Thymus (tissue), 11 donors: ENCODE results near the gene PLCL1. TPM values are rescaled to one million over a fixed set of nuclear protein-coding genes. Genes with fewer than 3 reads are reported as not detected.
A peak's percentile ranks its signal among the peaks of the same experiment; 100 is the strongest.

Experiments used
- DNase-seq, 9 donors: peaks; one replicate each; pipeline ENCODE4 v3.0.0-alpha.2; 2013; ENCODE audit warnings: low spot score in 9 of 9, low read depth in 6 of 9, missing footprints in 1 of 9
- H3K27ac ChIP-seq, 2 donors: one replicate each; pipeline ENCODE4 v1.5.1; 2013; ENCODE audit warnings: control low read depth in 1 of 2, low read depth in 1 of 2, low read length in 1 of 2, mild to moderate bottlenecking in 1 of 2, moderate library complexity in 1 of 2
- H3K27me3 ChIP-seq, 2 donors: one replicate each; pipeline ENCODE4 v1.5.1; 2013; ENCODE audit warnings: low read length in 1 of 2; ENCODE audit not compliant: control insufficient read depth in 2 of 2, insufficient read depth in 1 of 2
- H3K36me3 ChIP-seq, 2 donors: one replicate each; pipeline ENCODE4 v1.5.1; 2013; ENCODE audit warnings: low read length in 1 of 2, mild to moderate bottlenecking in 1 of 2, moderate library complexity in 1 of 2; ENCODE audit not compliant: control insufficient read depth in 2 of 2, insufficient read depth in 2 of 2
- H3K4me1 ChIP-seq, 2 donors: one replicate each; pipeline ENCODE4 v1.5.1; 2013; ENCODE audit warnings: low read length in 2 of 2; ENCODE audit not compliant: control insufficient read depth in 2 of 2, insufficient read depth in 2 of 2
- H3K4me3 ChIP-seq, 2 donors: one replicate each; pipeline ENCODE4 v1.5.1; 2013; ENCODE audit warnings: low read length in 2 of 2, control low read depth in 1 of 2, mild to moderate bottlenecking in 1 of 2
- H3K9me3 ChIP-seq, 2 donors: one replicate each; pipeline ENCODE4 v1.5.1; 2013; ENCODE audit warnings: low read length in 1 of 2, mild to moderate bottlenecking in 1 of 2; ENCODE audit not compliant: control insufficient read depth in 2 of 2, insufficient read depth in 1 of 2
- WGBS: extraction: QIAGEN DNeasy Blood & Tissue Kit; methylation state at CpG from one replicate; pipeline ENCODE4 v1.1.7; 2013; 5-methylcytosine and 5-hydroxymethylcytosine counted together
- polyA plus RNA-seq: library from polyadenylated mRNA; stranded (reverse); fragments of 200-250 nt; gene quantifications from one replicate; pipeline ENCODE4 v1.2.3, GENCODE V29; 2013
- total RNA-seq: library from RNA; stranded (reverse); fragments of 120-200 nt; gene quantifications from one replicate; pipeline ENCODE4 v1.2.4, GENCODE V29; 2013
- donor health status: healthy.

PLCL1 gene
- total and polyA plus RNA-seq, 2 donors, result 7.8 to 16.5 TPM

GRCh38 chr2:197950006-197950405, 145.6 kb downstream of the PLCL1 start:
- Histone ChIP-seq H3K9me3 (no peaks in the 10 kb centered on the region), H3K4me1 (peaks cover 8 to 9% of the 10 kb centered on the region in 2 donors), H3K27ac (no peak overlapping the region), H3K36me3 (peaks cover 0 to 2% of the 10 kb centered on the region in 2 donors), H3K27me3 (no peaks in the 10 kb centered on the region), H3K4me3 (no peak overlapping the region)
- DNase-seq, result no peak
- WGBS, result 95% methylated on average over 3 of the region's 3 CpGs

- Histone ChIP-seq H3K4me1 (peaks cover 8 to 9% of the 10 kb centered on the region in 2 donors), H3K4me3 (no peak overlapping the region), H3K27ac (no peak overlapping the region), H3K36me3 (peaks cover 0 to 2% of the 10 kb centered on the region in 2 donors), H3K9me3 (no peaks in the 10 kb centered on the region), H3K27me3 (no peaks in the 10 kb centered on the region)
- DNase-seq, result no peak
- 94% methylated on average over 1 of the region's 1 CpG for WGBS
Observed at GRCh38 chr2:197950724-197951123, 146.3 kb downstream of the PLCL1 start.

GRCh38 chr2:197952540-197953202, 148.3 kb downstream of the PLCL1 start:
- H3K27ac ChIP-seq, result no peak overlapping the region
- 99% methylated on average over 5 of the region's 5 CpGs for WGBS
- no peaks in the 10 kb centered on the region for H3K27me3 ChIP-seq
- no peaks in the 10 kb centered on the region for H3K9me3 ChIP-seq
- H3K4me3 ChIP-seq, result no peak overlapping the region
- H3K36me3 ChIP-seq, result peaks cover 0 to 2% of the 10 kb centered on the region in 2 donors
- H3K4me1 ChIP-seq, result peaks cover under 1 to 7% of the 10 kb centered on the region in 2 donors
- DNase-seq, result no peak

- WGBS, result 71% methylated on average over 4 of the region's 4 CpGs
- Histone ChIP-seq H3K4me3 (no peak overlapping the region), H3K36me3 (peaks cover 0 to 2% of the 10 kb centered on the region in 2 donors), H3K9me3 (no peaks in the 10 kb centered on the region), H3K4me1 (peaks cover 0 to 7% of the 10 kb centered on the region in 2 donors), H3K27me3 (no peaks in the 10 kb centered on the region), H3K27ac (no peak overlapping the region)
- DNase-seq, result peak in 1 of 9 donors; percentile 46
Observed at GRCh38 chr2:197954328-197954727, 149.9 kb downstream of the PLCL1 start.

- no peak overlapping the region for H3K4me3 ChIP-seq
- DNase-seq, result no peak
- H3K27me3 ChIP-seq, result no peaks in the 10 kb centered on the region
- peaks cover 0 to 7% of the 10 kb centered on the region in 2 donors for H3K4me1 ChIP-seq
- 96% methylated on average over 3 of the region's 3 CpGs for WGBS
- no peaks in the 10 kb centered on the region for H3K9me3 ChIP-seq
- H3K27ac ChIP-seq, result no peak overlapping the region
- H3K36me3 ChIP-seq, result no peaks in the 10 kb centered on the region
Observed at GRCh38 chr2:197958592-197959150, 154.3 kb downstream of the PLCL1 start.

GRCh38 chr2:197959383-197959782, 155.0 kb downstream of the PLCL1 start:
- Histone ChIP-seq H3K27ac (no peak overlapping the region), H3K36me3 (no peaks in the 10 kb centered on the region), H3K9me3 (no peaks in the 10 kb centered on the region), H3K27me3 (no peaks in the 10 kb centered on the region), H3K4me1 (peaks cover 0 to under 1% of the 10 kb centered on the region in 2 donors), H3K4me3 (no peak overlapping the region)
- DNase-seq, result no peak
- 94% methylated on average over 1 of the region's 1 CpG for WGBS

- no peak for DNase-seq
- H3K9me3 ChIP-seq, result no peaks in the 10 kb centered on the region
- no peaks in the 10 kb centered on the region for H3K4me1 ChIP-seq
- 92% methylated on average over 2 of the region's 2 CpGs for WGBS
- H3K4me3 ChIP-seq, result no peak overlapping the region
- H3K27me3 ChIP-seq, result no peaks in the 10 kb centered on the region
- H3K27ac ChIP-seq, result no peak overlapping the region
- H3K36me3 ChIP-seq, result no peaks in the 10 kb centered on the region
Observed at GRCh38 chr2:197960786-197961185, 156.4 kb downstream of the PLCL1 start.

- H3K4me3 ChIP-seq, result no peak overlapping the region
- no peaks in the 10 kb centered on the region for H3K27me3 ChIP-seq
- peaks cover 3 to 7% of the 10 kb centered on the region in 2 donors for H3K36me3 ChIP-seq
- no peak for DNase-seq
- no peak overlapping the region for H3K27ac ChIP-seq
- H3K9me3 ChIP-seq, result no peaks in the 10 kb centered on the region
- H3K4me1 ChIP-seq, result no peaks in the 10 kb centered on the region
Observed at GRCh38 chr2:197964720-197965119, 160.3 kb downstream of the PLCL1 start.

- no peak for DNase-seq
- Histone ChIP-seq H3K27ac (no peak overlapping the region), H3K27me3 (no peaks in the 10 kb centered on the region), H3K4me1 (no peaks in the 10 kb centered on the region), H3K9me3 (no peaks in the 10 kb centered on the region), H3K4me3 (no peak overlapping the region), H3K36me3 (peaks cover 3 to 7% of the 10 kb centered on the region in 2 donors)
Observed at GRCh38 chr2:197965756-197966155, 161.4 kb downstream of the PLCL1 start.
